Activated T-helper 17 cell treated with anti-CD3 and anti-CD28 coated beads, Interleukin-2, amount 50 U/mL, for 72 hours (primary cell): ENCODE data around the gene EDN1. TPM values are rescaled to one million over a fixed set of nuclear protein-coding genes. Genes with fewer than 3 reads are reported as not detected.
"Not testable (repeated sequence)": the region's sequence is repeated elsewhere in the genome, so short reads cannot be mapped to it uniquely, and the experiment has no call there.

ENCODE experiments used
- ATAC-seq: fragments of 150-1000 bp; cut with Tn5 transposase; replicated peaks from 2 replicates; pipeline ENCODE4 v1.10.0; 2021; ENCODE audit warnings: mild to moderate bottlenecking, moderate library complexity
- H3K27ac Mint-ChIP-seq: one replicate; pipeline ENCODE4 v1.8.0; 2022; ENCODE audit warnings: mixed read lengths
- H3K27me3 Mint-ChIP-seq: one replicate; pipeline ENCODE4 v1.8.0; 2022; ENCODE audit warnings: mixed read lengths
- H3K36me3 Mint-ChIP-seq: one replicate; pipeline ENCODE4 v1.8.0; 2022; ENCODE audit warnings: low read depth, mild to moderate bottlenecking, mixed read lengths
- H3K4me1 Mint-ChIP-seq: one replicate; pipeline ENCODE4 v1.8.0; 2022; ENCODE audit warnings: mixed read lengths
- H3K4me3 Mint-ChIP-seq: one replicate; pipeline ENCODE4 v1.8.0; 2022; ENCODE audit warnings: mild to moderate bottlenecking, mixed read lengths
- H3K9me3 Mint-ChIP-seq: one replicate; pipeline ENCODE4 v1.8.0; 2022; ENCODE audit warnings: mixed read lengths
- total RNA-seq, 2 donors: library from RNA; stranded (reverse); gene quantifications; one replicate each; pipeline ENCODE4 v1.2.3, GENCODE V29; 2022

Gene EDN1
- total RNA-seq, 2 donors from 2014 or later, result 0.11 to 0.13 TPM

DNA sequence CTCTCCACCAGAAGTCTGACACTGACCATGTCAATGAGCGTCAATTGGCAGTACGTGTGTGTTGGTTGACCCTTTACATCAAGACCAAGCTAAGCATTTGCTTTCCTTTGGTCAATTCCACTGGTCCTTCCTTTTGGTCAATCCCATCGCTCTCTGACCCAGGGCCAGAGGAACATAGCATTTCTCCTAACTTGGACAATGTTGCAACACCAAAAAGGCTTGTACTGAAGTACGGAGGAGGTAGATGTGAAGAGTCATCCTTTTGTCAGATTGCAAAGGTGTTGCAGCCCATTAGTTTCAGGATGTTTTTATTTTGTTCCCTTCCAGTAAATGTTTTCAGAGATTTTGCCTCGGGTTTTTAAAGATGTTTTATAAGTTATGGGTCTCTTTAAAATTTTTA is 24.6 kb downstream of the EDN1 start:
- Mint-ChIP-seq H3K9me3 (no peaks in the 10 kb centered on the region), H3K36me3 (no peaks in the 10 kb centered on the region), H3K27ac (no peak overlapping the region), H3K4me1 (no peaks in the 10 kb centered on the region), H3K27me3 (peaks cover 13% of the 10 kb centered on the region), H3K4me3 (no peak overlapping the region)
- ATAC-seq, result no peak

DNA sequence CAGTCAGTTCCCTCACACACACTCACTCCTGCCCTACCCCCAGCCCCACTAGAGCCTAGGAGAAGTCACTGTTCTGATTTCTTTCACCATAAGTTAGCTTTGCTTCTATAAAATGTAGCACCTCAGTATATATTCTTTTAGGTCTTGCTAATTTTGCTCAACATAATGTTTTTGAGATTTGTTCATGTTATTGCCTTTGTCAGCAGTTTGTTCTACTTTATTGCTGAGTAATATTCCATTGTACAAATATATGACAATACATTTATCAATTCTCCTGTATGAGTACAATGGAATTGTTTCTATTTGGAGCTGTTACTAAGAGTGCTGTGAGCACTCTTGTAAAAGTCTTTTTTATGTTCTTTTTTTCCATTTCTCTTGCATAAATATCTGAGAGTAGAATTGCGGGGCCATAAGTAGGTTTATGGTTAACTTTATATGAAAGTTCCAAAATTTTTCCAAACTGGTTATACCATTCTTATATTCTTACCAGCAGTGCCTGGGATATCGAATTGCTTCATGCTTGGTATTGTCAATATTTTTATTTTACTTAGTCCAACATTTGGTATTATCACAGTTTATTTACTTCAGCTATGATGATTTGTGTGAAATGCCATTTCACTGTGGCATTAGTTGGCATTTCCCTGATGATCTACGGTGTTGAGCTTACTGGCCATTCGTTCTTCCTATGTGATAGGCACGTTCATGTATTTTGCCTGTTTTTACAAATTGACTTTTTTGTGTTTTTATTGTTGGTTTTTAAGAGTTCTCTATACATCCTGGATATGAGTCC is 25.3 kb downstream of the EDN1 start:
- no peaks in the 10 kb centered on the region for H3K4me1 Mint-ChIP-seq
- H3K36me3 Mint-ChIP-seq, result no peaks in the 10 kb centered on the region
- H3K27me3 Mint-ChIP-seq, result peaks cover 14% of the 10 kb centered on the region
- peaks cover under 1% of the 10 kb centered on the region for H3K9me3 Mint-ChIP-seq
- H3K4me3 Mint-ChIP-seq, result no peak overlapping the region
- ATAC-seq, result no peak
- no peak overlapping the region for H3K27ac Mint-ChIP-seq

- peaks cover 22% of the 10 kb centered on the region for H3K27me3 Mint-ChIP-seq
- ATAC-seq, result no peak
- H3K4me3 Mint-ChIP-seq, result no peak overlapping the region
- H3K27ac Mint-ChIP-seq, result no peak overlapping the region
- H3K4me1 Mint-ChIP-seq, result no peaks in the 10 kb centered on the region
- H3K36me3 Mint-ChIP-seq, result no peaks in the 10 kb centered on the region
- H3K9me3 Mint-ChIP-seq, result peaks cover 5% of the 10 kb centered on the region
These were observed 28.6 kb downstream of the EDN1 start for GRCh38 chr6:12318749-12319148.

DNA sequence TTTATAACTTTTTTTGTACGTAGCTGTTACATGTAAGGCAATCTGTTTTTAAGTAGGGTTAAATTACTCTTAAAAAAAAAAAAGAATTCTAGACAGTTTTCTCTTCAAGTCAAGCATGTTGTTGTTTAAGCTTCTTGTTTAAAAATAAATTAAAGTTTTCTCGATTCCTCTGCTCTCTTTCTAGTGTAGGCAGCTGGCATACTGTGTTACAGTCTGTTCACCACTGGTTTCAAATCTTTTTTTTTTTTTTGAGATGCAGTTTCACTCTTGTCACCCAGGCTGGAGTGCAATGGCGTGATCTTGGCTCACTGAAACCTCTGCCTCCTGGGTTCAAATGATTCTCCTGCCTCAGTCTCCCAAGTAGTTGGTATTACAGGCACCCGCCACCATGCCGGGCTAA is 29.9 kb downstream of the EDN1 start:
- H3K27ac Mint-ChIP-seq, H3K9me3 Mint-ChIP-seq, H3K36me3 Mint-ChIP-seq, H3K4me1 Mint-ChIP-seq, ATAC-seq, H3K4me3 Mint-ChIP-seq: not testable (repeated sequence)
- H3K27me3 Mint-ChIP-seq, result peaks cover 22% of the 10 kb centered on the region

- Mint-ChIP-seq H3K27ac (no peak overlapping the region), H3K4me1 (no peaks in the 10 kb centered on the region), H3K4me3 (no peak overlapping the region), H3K36me3 (no peaks in the 10 kb centered on the region), H3K9me3 (peaks cover 5% of the 10 kb centered on the region), H3K27me3 (peaks cover 37% of the 10 kb centered on the region)
- ATAC-seq, result no peak
These were observed 33.9 kb downstream of the EDN1 start for GRCh38 chr6:12324099-12324498.

GRCh38 chr6:12324748-12325147 is 34.6 kb downstream of the EDN1 start:
- ATAC-seq, result no peak
- Mint-ChIP-seq H3K27me3 (peaks cover 33% of the 10 kb centered on the region), H3K9me3 (peaks cover 5% of the 10 kb centered on the region), H3K4me3 (no peak overlapping the region), H3K4me1 (no peaks in the 10 kb centered on the region), H3K36me3 (no peaks in the 10 kb centered on the region), H3K27ac (no peak overlapping the region)

- H3K4me1 Mint-ChIP-seq, result no peaks in the 10 kb centered on the region
- H3K27me3 Mint-ChIP-seq, result peaks cover 34% of the 10 kb centered on the region
- no peak for ATAC-seq
- H3K27ac Mint-ChIP-seq, result no peak overlapping the region
- H3K36me3 Mint-ChIP-seq, result no peaks in the 10 kb centered on the region
- peaks cover 1% of the 10 kb centered on the region for H3K9me3 Mint-ChIP-seq
- H3K4me3 Mint-ChIP-seq, result no peak overlapping the region
These were observed 35.7 kb downstream of the EDN1 start for GRCh38 chr6:12325872-12326271.

GRCh38 chr6:12327391-12327790 is 37.2 kb downstream of the EDN1 start:
- Mint-ChIP-seq H3K27ac (no peak overlapping the region), H3K27me3 (peaks cover 24% of the 10 kb centered on the region), H3K36me3 (no peaks in the 10 kb centered on the region), H3K4me1 (no peaks in the 10 kb centered on the region), H3K9me3 (no peaks in the 10 kb centered on the region), H3K4me3 (no peak overlapping the region)
- no peak for ATAC-seq

GRCh38 chr6:12327988-12328387 is 37.8 kb downstream of the EDN1 start:
- no peak overlapping the region for H3K27ac Mint-ChIP-seq
- no peaks in the 10 kb centered on the region for H3K4me1 Mint-ChIP-seq
- peaks cover 24% of the 10 kb centered on the region for H3K27me3 Mint-ChIP-seq
- H3K4me3 Mint-ChIP-seq, result no peak overlapping the region
- H3K9me3 Mint-ChIP-seq, result no peaks in the 10 kb centered on the region
- H3K36me3 Mint-ChIP-seq, result no peaks in the 10 kb centered on the region
- no peak for ATAC-seq

GRCh38 chr6:12328701-12329100 is 38.5 kb downstream of the EDN1 start:
- H3K9me3 Mint-ChIP-seq, result no peaks in the 10 kb centered on the region

GRCh38 chr6:12331474-12331873 is 41.3 kb downstream of the EDN1 start:
- Mint-ChIP-seq H3K27me3 (peaks cover 24% of the 10 kb centered on the region), H3K4me1 (no peaks in the 10 kb centered on the region), H3K4me3 (no peak overlapping the region), H3K36me3 (no peaks in the 10 kb centered on the region), H3K27ac (no peak overlapping the region), H3K9me3 (no peaks in the 10 kb centered on the region)
- no peak for ATAC-seq

More at GRCh38 chr6:12328701-12329100, 38.5 kb downstream of the EDN1 start:
- no peaks in the 10 kb centered on the region for H3K36me3 Mint-ChIP-seq
- peaks cover 24% of the 10 kb centered on the region for H3K27me3 Mint-ChIP-seq
- H3K4me1 Mint-ChIP-seq, result no peaks in the 10 kb centered on the region
- ATAC-seq, result no peak
- no peak overlapping the region for H3K27ac Mint-ChIP-seq
- no peak overlapping the region for H3K4me3 Mint-ChIP-seq

GRCh38 chr6:12331951-12332749 is 42.0 kb downstream of the EDN1 start:
- Mint-ChIP-seq H3K9me3 (no peaks in the 10 kb centered on the region), H3K4me3 (no peak overlapping the region), H3K27me3 (peaks cover 21% of the 10 kb centered on the region), H3K36me3 (no peaks in the 10 kb centered on the region), H3K27ac (no peak overlapping the region), H3K4me1 (no peaks in the 10 kb centered on the region)
- no peak for ATAC-seq

DNA sequence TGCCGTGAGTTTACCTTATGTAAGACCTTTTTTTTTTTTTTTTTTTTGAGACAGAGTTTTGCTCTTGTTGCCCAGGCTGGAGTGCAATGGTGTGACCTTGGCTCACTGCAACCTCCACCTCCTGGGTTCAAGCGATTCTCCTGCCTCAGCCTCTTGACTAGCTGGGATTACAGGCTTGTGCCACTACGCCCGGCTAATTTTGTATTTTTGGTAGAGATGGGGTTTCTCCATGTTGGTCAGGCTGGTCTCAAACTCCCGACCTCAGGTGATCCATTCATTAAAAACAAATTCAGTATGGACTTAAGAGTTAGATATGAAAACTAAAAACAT is 42.6 kb downstream of the EDN1 start:
- H3K27me3 Mint-ChIP-seq, result peaks cover 21% of the 10 kb centered on the region
- not testable (repeated sequence) for H3K9me3 Mint-ChIP-seq, H3K36me3 Mint-ChIP-seq, H3K27ac Mint-ChIP-seq, H3K4me1 Mint-ChIP-seq, H3K4me3 Mint-ChIP-seq, ATAC-seq

- peaks cover 18% of the 10 kb centered on the region for H3K27me3 Mint-ChIP-seq
- no peak overlapping the region for H3K27ac Mint-ChIP-seq
- no peaks in the 10 kb centered on the region for H3K9me3 Mint-ChIP-seq
- H3K4me1 Mint-ChIP-seq, result no peaks in the 10 kb centered on the region
- no peak overlapping the region for H3K4me3 Mint-ChIP-seq
- no peaks in the 10 kb centered on the region for H3K36me3 Mint-ChIP-seq
- ATAC-seq, result no peak
These were observed 43.0 kb downstream of the EDN1 start for GRCh38 chr6:12333128-12333527.

- peaks cover 13% of the 10 kb centered on the region for H3K27me3 Mint-ChIP-seq
- no peak overlapping the region for H3K4me3 Mint-ChIP-seq
- no peak overlapping the region for H3K27ac Mint-ChIP-seq
- H3K9me3 Mint-ChIP-seq, result no peaks in the 10 kb centered on the region
- ATAC-seq, result no peak
- no peaks in the 10 kb centered on the region for H3K36me3 Mint-ChIP-seq
- no peaks in the 10 kb centered on the region for H3K4me1 Mint-ChIP-seq
These were observed 44.5 kb downstream of the EDN1 start for GRCh38 chr6:12334526-12335130.
